Muscle of leg (tissue), 11 donors: ENCODE data around the gene SUFU. TPM values are rescaled to one million over a fixed set of nuclear protein-coding genes. Genes with fewer than 3 reads are reported as not detected.

ENCODE experiments used
- DNase-seq: peaks from one replicate; pipeline ENCODE4 v3.0.0; 2013
- H3K27ac ChIP-seq: one replicate; pipeline ENCODE4 v1.5.1; 2013; ENCODE audit warnings: mild to moderate bottlenecking, low read length, control low read depth
- H3K27me3 ChIP-seq: one replicate; pipeline ENCODE4 v1.6.1; 2013; ENCODE audit warnings: low read length; ENCODE audit not compliant: control insufficient read depth, insufficient read depth
- H3K36me3 ChIP-seq: one replicate; pipeline ENCODE4 v1.6.1; 2013; ENCODE audit warnings: low read length; ENCODE audit not compliant: control insufficient read depth, insufficient read depth
- H3K4me1 ChIP-seq: one replicate; pipeline ENCODE4 v1.6.1; 2013; ENCODE audit warnings: low read length; ENCODE audit not compliant: control insufficient read depth, insufficient read depth
- H3K4me3 ChIP-seq: one replicate; pipeline ENCODE4 v1.5.1; 2013; ENCODE audit warnings: low read length, control low read depth
- H3K9me3 ChIP-seq: replicated peaks from 2 replicates; pipeline ENCODE4 v1.6.1; 2013; ENCODE audit warnings: low read depth, low read length; ENCODE audit not compliant: control insufficient read depth
- WGBS: methylation state at CpG from one replicate; pipeline ENCODE4 v1.1.5; 2013; ENCODE audit warnings: missing lambda C conversion rate; ENCODE audit not compliant: insufficient coverage; 5-methylcytosine and 5-hydroxymethylcytosine counted together
- polyA plus RNA-seq, 8 donors: library from polyadenylated mRNA; unstranded; fragments of 120-200 nt; gene quantifications; one replicate each; pipeline versions ENCODE4 v1.2.1 to v1.2.3, GENCODE V29; 2013; ENCODE audit warnings: inconsistent platforms in 1 of 8, low replicate concordance in 1 of 8; ENCODE audit not compliant: insufficient read length in 8 of 8, insufficient read depth in 1 of 8
- total RNA-seq: library from RNA; stranded (reverse); fragments of 120-200 nt; gene quantifications from one replicate; pipeline ENCODE4 v1.2.4, GENCODE V29; 2013

SUFU gene
- total and polyA plus RNA-seq, 9 donors, result 5.1 to 21.5 (median 17.2) TPM

- WGBS, result 95% methylated on average over 3 of the region's 9 CpGs
- DNase-seq, result no peak
These were observed 97.9 kb downstream of the SUFU start for GRCh38 chr10:102601639-102602038.

DNA sequence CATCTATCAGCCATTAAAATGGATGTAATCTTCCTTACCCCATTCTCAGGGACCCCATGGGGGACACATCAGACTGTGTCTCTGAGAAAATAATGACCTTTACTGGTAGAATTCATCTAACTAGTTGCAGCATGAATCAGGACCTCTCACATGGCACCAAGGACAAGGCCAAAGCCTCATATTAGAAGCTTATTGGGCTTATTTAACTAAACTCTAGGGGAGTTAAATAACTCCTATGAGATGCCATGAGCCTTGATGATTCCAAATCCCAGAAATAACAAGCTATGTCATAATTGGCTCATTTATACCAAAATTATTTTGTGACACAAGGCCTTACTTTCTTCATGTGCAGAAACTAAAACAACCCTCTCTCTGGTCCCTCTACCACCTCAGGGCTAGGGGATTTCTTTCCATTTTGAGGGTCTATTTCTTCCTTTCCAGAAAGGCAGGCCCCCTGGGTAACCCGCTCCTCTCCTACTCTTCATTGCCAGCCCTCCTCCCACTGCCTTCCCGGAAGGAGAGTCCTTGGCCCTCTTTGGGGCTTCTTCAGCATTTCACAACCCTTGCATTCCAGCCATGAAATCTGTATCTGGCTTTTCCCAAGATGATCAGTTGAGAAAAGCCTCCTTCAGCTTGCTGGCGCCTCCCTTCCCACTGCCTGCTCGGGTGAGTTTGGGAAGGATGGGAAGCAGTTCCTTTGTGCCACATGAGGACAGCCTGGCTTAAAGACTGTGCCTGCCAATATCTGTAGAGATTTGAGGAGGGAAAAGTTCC lies 98.7 kb downstream of the SUFU start:
- Histone ChIP-seq H3K27ac (peak overlapping the region; percentile 65), H3K9me3 (no peaks in the 10 kb centered on the region), H3K4me3 (no peak overlapping the region), H3K27me3 (no peaks in the 10 kb centered on the region), H3K4me1 (peaks cover 48% of the 10 kb centered on the region), H3K36me3 (peaks cover 58% of the 10 kb centered on the region)
- DNase-seq, result peak; percentile 77
- WGBS, result 53% methylated on average over 3 of the region's 4 CpGs

More at GRCh38 chr10:102601639-102602038, 97.9 kb downstream of the SUFU start:
- no peak overlapping the region for H3K27ac ChIP-seq
- H3K27me3 ChIP-seq, result no peaks in the 10 kb centered on the region
- peaks cover 63% of the 10 kb centered on the region for H3K36me3 ChIP-seq
- H3K4me1 ChIP-seq, result peaks cover 55% of the 10 kb centered on the region
- H3K4me3 ChIP-seq, result no peak overlapping the region
- no peaks in the 10 kb centered on the region for H3K9me3 ChIP-seq

- peak; percentile 60 for DNase-seq
- H3K4me1 ChIP-seq, result peaks cover 41% of the 10 kb centered on the region
- H3K36me3 ChIP-seq, result peaks cover 50% of the 10 kb centered on the region
- no peaks in the 10 kb centered on the region for H3K9me3 ChIP-seq
- H3K4me3 ChIP-seq, result no peak overlapping the region
- 25% methylated on average over 2 of the region's 7 CpGs for WGBS
- peak overlapping the region; percentile 39 for H3K27ac ChIP-seq
- H3K27me3 ChIP-seq, result no peaks in the 10 kb centered on the region
These were observed 100.2 kb downstream of the SUFU start for GRCh38 chr10:102603946-102604345.

- H3K4me3 ChIP-seq, result no peak overlapping the region
- peaks cover 46% of the 10 kb centered on the region for H3K36me3 ChIP-seq
- peaks cover 36% of the 10 kb centered on the region for H3K4me1 ChIP-seq
- 68% methylated on average over 2 of the region's 6 CpGs for WGBS
- DNase-seq, result no peak
- H3K27ac ChIP-seq, result peak overlapping the region; percentile 39
- no peaks in the 10 kb centered on the region for H3K9me3 ChIP-seq
- no peaks in the 10 kb centered on the region for H3K27me3 ChIP-seq
These were observed 100.7 kb downstream of the SUFU start for GRCh38 chr10:102604439-102604841.

DNA sequence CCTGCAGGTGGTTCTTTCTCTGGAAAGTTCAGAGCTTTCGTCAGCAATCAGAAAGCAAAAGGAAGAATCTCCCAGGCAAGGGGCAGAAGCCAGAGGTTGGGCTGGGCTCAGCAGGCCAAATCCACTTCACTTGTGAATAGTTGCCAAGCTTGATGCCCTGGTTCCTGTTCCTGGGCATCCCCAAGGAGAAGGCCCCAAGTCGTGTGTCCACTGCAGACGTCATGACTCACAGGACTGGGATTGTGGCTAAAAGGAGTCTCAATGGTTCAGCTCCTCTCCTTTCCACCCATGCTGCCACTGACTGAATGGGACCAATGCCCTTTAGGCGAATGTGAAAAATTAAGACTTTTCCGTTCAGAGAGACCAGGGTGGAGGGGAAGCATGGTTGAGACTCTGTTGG lies 101.9 kb downstream of the SUFU start:
- WGBS, result 100% methylated on average over 1 of the region's 5 CpGs
- no peak for DNase-seq
- Histone ChIP-seq H3K4me1 (peaks cover 23% of the 10 kb centered on the region), H3K36me3 (peaks cover 36% of the 10 kb centered on the region), H3K27me3 (no peaks in the 10 kb centered on the region), H3K9me3 (no peaks in the 10 kb centered on the region), H3K27ac (no peak overlapping the region), H3K4me3 (no peak overlapping the region)

DNA sequence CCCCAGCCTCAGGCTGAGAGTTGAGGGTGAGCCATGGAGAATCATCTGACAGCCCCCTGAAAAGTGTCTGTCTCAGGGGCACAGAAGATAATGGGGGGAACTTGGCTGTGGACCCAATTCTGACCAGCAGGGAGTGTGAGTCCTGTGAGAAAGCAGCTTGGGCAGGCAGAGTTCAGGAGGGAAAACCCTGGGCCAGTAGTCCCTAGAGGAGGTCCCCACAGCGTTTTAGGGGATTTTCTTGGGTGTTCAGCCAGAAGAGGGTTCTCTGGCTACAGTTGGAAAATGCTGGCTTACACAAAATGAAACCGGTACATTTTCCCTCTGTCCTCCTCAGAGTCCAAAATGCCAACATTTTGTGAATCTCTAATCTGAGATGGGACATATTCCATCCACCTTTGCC lies 104.7 kb downstream of the SUFU start:
- Histone ChIP-seq H3K27ac (no peak overlapping the region), H3K9me3 (no peaks in the 10 kb centered on the region), H3K36me3 (peaks cover 26% of the 10 kb centered on the region), H3K27me3 (no peaks in the 10 kb centered on the region), H3K4me3 (no peak overlapping the region), H3K4me1 (peaks cover 30% of the 10 kb centered on the region)
- 67% methylated on average over 1 of the region's 2 CpGs for WGBS
- DNase-seq, result no peak

- H3K27ac ChIP-seq, result no peak overlapping the region
- no peaks in the 10 kb centered on the region for H3K9me3 ChIP-seq
- no peaks in the 10 kb centered on the region for H3K27me3 ChIP-seq
- WGBS, result 76% methylated on average over 9 of the region's 10 CpGs
- DNase-seq, result no peak
- H3K4me3 ChIP-seq, result no peak overlapping the region
- H3K4me1 ChIP-seq, result peaks cover 37% of the 10 kb centered on the region
- peaks cover 19% of the 10 kb centered on the region for H3K36me3 ChIP-seq
These were observed 106.7 kb downstream of the SUFU start for GRCh38 chr10:102610441-102610887.

DNA sequence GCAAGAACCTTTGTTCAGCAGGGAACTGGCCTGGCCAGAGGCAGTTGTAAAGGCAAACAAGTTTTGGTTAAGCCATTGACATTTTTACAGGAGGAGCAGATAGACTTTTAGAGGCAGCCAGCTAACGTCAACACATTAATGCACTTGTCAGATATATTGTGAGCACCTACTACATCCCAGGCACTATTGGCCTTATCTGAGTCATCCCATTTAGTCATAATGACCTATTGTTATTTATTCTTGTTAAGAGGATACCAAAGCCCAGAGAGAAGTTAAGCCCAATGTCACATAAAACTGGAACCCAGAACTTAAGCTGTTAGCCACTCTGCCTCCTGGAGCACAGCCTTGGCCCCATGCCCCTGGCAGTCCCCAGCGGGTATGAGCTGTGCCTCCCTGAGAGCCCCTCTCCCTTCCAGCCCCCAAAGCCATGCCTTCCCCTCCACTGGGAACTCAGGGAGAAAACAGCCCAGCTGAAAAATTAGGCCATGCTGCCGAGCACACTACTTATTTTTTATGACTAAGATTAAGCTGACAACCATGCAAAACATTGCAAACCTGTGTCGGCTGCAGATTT lies 107.8 kb downstream of the SUFU start:
- no peaks in the 10 kb centered on the region for H3K27me3 ChIP-seq
- no peaks in the 10 kb centered on the region for H3K9me3 ChIP-seq
- peak overlapping the region; percentile 20 for H3K27ac ChIP-seq
- DNase-seq, result no peak
- peaks cover 21% of the 10 kb centered on the region for H3K36me3 ChIP-seq
- 7% methylated on average over 2 of the region's 4 CpGs for WGBS
- H3K4me1 ChIP-seq, result peaks cover 49% of the 10 kb centered on the region
- no peak overlapping the region for H3K4me3 ChIP-seq

- H3K4me1 ChIP-seq, result peaks cover 62% of the 10 kb centered on the region
- no peak for DNase-seq
- peak overlapping the region; percentile 74 for H3K27ac ChIP-seq
- H3K4me3 ChIP-seq, result no peak overlapping the region
- no peaks in the 10 kb centered on the region for H3K27me3 ChIP-seq
- peaks cover 32% of the 10 kb centered on the region for H3K36me3 ChIP-seq
- no peaks in the 10 kb centered on the region for H3K9me3 ChIP-seq
- 100% methylated on average over 2 of the region's 8 CpGs for WGBS
These were observed 109.1 kb downstream of the SUFU start for GRCh38 chr10:102612964-102613275.

DNA sequence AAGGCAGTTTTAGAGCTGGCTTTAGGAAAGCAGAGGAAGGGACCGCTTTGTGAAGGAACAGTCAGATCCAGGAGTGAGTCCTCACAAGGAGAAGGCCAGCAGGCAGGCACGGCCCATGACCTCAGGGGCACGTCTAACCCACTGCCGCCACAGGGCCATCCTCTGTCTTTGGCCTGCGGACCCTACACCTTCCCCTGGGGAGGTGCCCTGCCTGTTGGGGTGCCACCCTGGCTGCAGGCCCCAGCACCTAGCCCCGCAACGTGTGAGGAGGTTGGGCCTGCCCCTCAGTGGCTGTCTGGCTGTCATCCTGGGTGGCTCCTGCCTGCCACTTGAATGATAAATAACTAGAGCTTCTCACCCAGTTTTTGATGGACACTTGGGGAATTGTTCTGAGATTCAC lies 109.5 kb downstream of the SUFU start:
- no peak for DNase-seq
- Histone ChIP-seq H3K27ac (peak overlapping the region; percentile 74), H3K4me3 (no peak overlapping the region), H3K36me3 (peaks cover 35% of the 10 kb centered on the region), H3K9me3 (no peaks in the 10 kb centered on the region), H3K27me3 (no peaks in the 10 kb centered on the region), H3K4me1 (peaks cover 65% of the 10 kb centered on the region)
- WGBS, result 94% methylated on average over 5 of the region's 7 CpGs
